T-cell (primary cell): ENCODE results near the gene IZUMO1. TPM values are rescaled to one million over a fixed set of nuclear protein-coding genes. Genes with fewer than 3 reads are reported as not detected.
"Not testable (repeated sequence)": the region's sequence is repeated elsewhere in the genome, so short reads cannot be mapped to it uniquely, and the experiment has no call there.

Experiments
- ATAC-seq, 4 experiments: fragments of 200-7000 bp in 3 of 4; fragments of 150-1000 bp in 1 of 4; cut with Tn5 transposase; replicated peaks in 1 of 4; 1 replicate in 3 of 4; 2 replicates in 1 of 4; pipeline ENCODE4 v1.10.0; 2021; ENCODE audit warnings: moderate library complexity in 3 of 4, mild to moderate bottlenecking in 2 of 4, moderate number of reproducible peaks in 1 of 4
- CTCF ChIA-PET, 2 donors: fragments of 300-600 bp; sonication (Branson Sonifier 250); formaldehyde crosslinking; loops; one replicate each; lab custom pipeline; 2022; ENCODE audit warnings: antibody characterized with exemption in 2 of 2; lab: Charles Lee
- POLR2A ChIA-PET, 2 donors: fragments of 300-600 bp; sonication (Branson Sonifier 250); formaldehyde crosslinking; loops; one replicate each; lab custom pipeline; 2022; ENCODE audit warnings: antibody characterized with exemption in 2 of 2; lab: Charles Lee
- DNase-seq, 35 experiments: peaks; one replicate each; pipeline versions ENCODE4 v3.0.0 to v3.0.0-alpha.2; 2013 to 2023
- H3K27ac ChIP-seq: one replicate; pipeline ENCODE4 v1.5.1; 2013; ENCODE audit warnings: low read length
- H3K27me3 ChIP-seq, 2 experiments: replicated peaks in 1 of 2; 1 replicate in 1 of 2; 2 replicates in 1 of 2; pipeline versions ENCODE4 v1.6.1 to v1.7.0; 2013; ENCODE audit warnings: low read length in 1 of 2, mixed read lengths in 1 of 2; ENCODE audit not compliant: control insufficient read depth in 2 of 2, insufficient read depth in 2 of 2; ENCODE audit errors: extremely low read depth in 1 of 2
- H3K36me3 ChIP-seq, 2 donors: 1 replicate in 1 of 2; 2 replicates in 1 of 2; pipeline versions ENCODE4 v1.6.1 to v1.7.0; 2013; ENCODE audit warnings: low read length in 1 of 2; ENCODE audit not compliant: control insufficient read depth in 2 of 2, insufficient read depth in 1 of 2; ENCODE audit errors: extremely low read depth in 1 of 2
- H3K4me1 ChIP-seq, 2 experiments: 1 replicate in 1 of 2; 2 replicates in 1 of 2; pipeline versions ENCODE4 v1.6.1 to v1.7.0; 2013; ENCODE audit warnings: low read length in 2 of 2, mixed read lengths in 1 of 2; ENCODE audit not compliant: insufficient read depth in 2 of 2, control insufficient read depth in 1 of 2; ENCODE audit errors: extremely low read depth in 1 of 2
- H3K4me3 ChIP-seq, 2 donors: 1 replicate in 1 of 2; 2 replicates in 1 of 2; pipeline versions ENCODE4 v1.5.1 to v1.7.0; 2013; ENCODE audit warnings: mild to moderate bottlenecking in 2 of 2, low read length in 1 of 2, moderate library complexity in 1 of 2; ENCODE audit not compliant: control insufficient read depth in 1 of 2; ENCODE audit errors: extremely low read depth in 1 of 2
- H3K9me3 ChIP-seq: 2 replicates; pipeline ENCODE4 v1.7.0; 2013
- H3K27ac Mint-ChIP-seq, 2 donors: one replicate each; pipeline ENCODE4 v1.8.0; 2020 to 2021; ENCODE audit warnings: mild to moderate bottlenecking in 2 of 2, mixed read lengths in 2 of 2
- H3K27me3 Mint-ChIP-seq, 2 donors: one replicate each; pipeline ENCODE4 v1.8.0; 2021 to 2022; ENCODE audit warnings: mixed read lengths in 2 of 2
- H3K36me3 Mint-ChIP-seq: one replicate; pipeline ENCODE4 v1.8.0; 2021; ENCODE audit warnings: mixed read lengths
- H3K4me1 Mint-ChIP-seq, 3 donors: one replicate each; pipeline ENCODE4 v1.8.0; 2020 to 2022; ENCODE audit warnings: mixed read lengths in 3 of 3, mild to moderate bottlenecking in 1 of 3
- H3K4me3 Mint-ChIP-seq, 3 donors: one replicate each; pipeline ENCODE4 v1.8.0; 2020 to 2022; ENCODE audit warnings: mild to moderate bottlenecking in 3 of 3, mixed read lengths in 3 of 3, moderate library complexity in 3 of 3
- H3K9me3 Mint-ChIP-seq, 3 donors: one replicate each; pipeline ENCODE4 v1.8.0; 2020 to 2022; ENCODE audit warnings: mixed read lengths in 3 of 3
- WGBS: methylation state at CpG from one replicate; pipeline ENCODE4 v1.1.5; 2013; ENCODE audit warnings: missing lambda C conversion rate; ENCODE audit not compliant: insufficient coverage; 5-methylcytosine and 5-hydroxymethylcytosine counted together
- total RNA-seq, 35 experiments: library from RNA in 6 of 35; stranded (reverse) in 6 of 35; fragments of 120-200 nt in 1 of 35; gene quantifications; one replicate each; pipeline versions ENCODE4 v1.2.1 to v1.2.4 and lab custom pipeline; 2013 to 2026

The IZUMO1 gene
- total RNA-seq, 5 donors from 2014 or later (not counting 1 experiment from before 2014, with no cell fraction given) = not detected

GRCh38 chr19:48703316-48703715 is 43.4 kb downstream of the IZUMO1 start:
- no peak overlapping the region for H3K4me3 Mint-ChIP-seq
- H3K27ac Mint-ChIP-seq = no peak overlapping the region
- no peak for ATAC-seq
- peaks cover 0 to 5% (median 0%) of the 10 kb centered on the region in 3 donors for H3K4me1 Mint-ChIP-seq
- H3K36me3 Mint-ChIP-seq = peaks cover 42% of the 10 kb centered on the region
- peaks cover 0 to 3% of the 10 kb centered on the region in 2 donors for H3K27me3 Mint-ChIP-seq
- H3K9me3 ChIP-seq = no peaks in the 10 kb centered on the region
- peaks cover 3 to 6% of the 10 kb centered on the region in 2 donors for H3K36me3 ChIP-seq
- CTCF ChIA-PET = no interaction called here
- POLR2A ChIA-PET = no interaction called here
- H3K4me1 ChIP-seq = no peaks in the 10 kb centered on the region
- no peak overlapping the region for H3K4me3 ChIP-seq
- peaks cover 0 to 7% of the 10 kb centered on the region in 2 experiments for H3K27me3 ChIP-seq
- H3K27ac ChIP-seq = no peak overlapping the region
- no peak for DNase-seq
- WGBS = 96% methylated on average over 11 of the region's 23 CpGs
- H3K9me3 Mint-ChIP-seq = no peaks in the 10 kb centered on the region

GRCh38 chr19:48702701-48703100 is 44.0 kb downstream of the IZUMO1 start:
- no peak overlapping the region for H3K4me3 Mint-ChIP-seq
- no peak overlapping the region for H3K4me3 ChIP-seq
- no peak overlapping the region for H3K27ac ChIP-seq
- ATAC-seq (no peak), DNase-seq (no peak)
- peaks cover 3 to 6% of the 10 kb centered on the region in 2 donors for H3K36me3 ChIP-seq
- H3K27ac Mint-ChIP-seq = no peak overlapping the region
- peaks cover 0 to 6% of the 10 kb centered on the region in 2 donors for H3K27me3 Mint-ChIP-seq
- H3K4me1 ChIP-seq = no peaks in the 10 kb centered on the region
- H3K9me3 ChIP-seq = no peaks in the 10 kb centered on the region
- H3K9me3 Mint-ChIP-seq = no peaks in the 10 kb centered on the region
- peaks cover 0 to 13% of the 10 kb centered on the region in 2 experiments for H3K27me3 ChIP-seq
- POLR2A ChIA-PET = no interaction called here
- peaks cover 0 to 3% (median 0%) of the 10 kb centered on the region in 3 donors for H3K4me1 Mint-ChIP-seq
- H3K36me3 Mint-ChIP-seq = peaks cover 42% of the 10 kb centered on the region
- WGBS = 95% methylated on average over 12 of the region's 13 CpGs
- CTCF ChIA-PET = no interaction called here

- Mint-ChIP-seq H3K4me1 (peaks cover 12 to 13% (median 13%) of the 10 kb centered on the region in 3 donors), H3K4me3 (peak overlapping the region in 1 of 3 donors; percentile 26), H3K27ac (no peak overlapping the region), H3K36me3 (peaks cover 21% of the 10 kb centered on the region), H3K27me3 (peaks cover 3 to 17% of the 10 kb centered on the region in 2 donors), H3K9me3 (no peaks in the 10 kb centered on the region)
- Histone ChIP-seq H3K9me3 (no peaks in the 10 kb centered on the region), H3K4me3 (no peak overlapping the region), H3K27me3 (peaks cover 0 to 36% of the 10 kb centered on the region in 2 experiments), H3K27ac (no peak overlapping the region), H3K36me3 (peaks cover 0 to 3% of the 10 kb centered on the region in 2 donors), H3K4me1 (peaks cover 0 to 11% of the 10 kb centered on the region in 2 experiments)
- WGBS = no CpG with 5 or more reads among the region's 4 CpGs
- ATAC-seq = no peak
- DNase-seq = no peak
- POLR2A ChIA-PET = interaction anchor here (0.6 to 0.7 kb wide), 2 partner anchors 16 to 58 kb away, joined by 6 to 8 read pairs; no protein-coding TSS in a partner anchor
- CTCF ChIA-PET = no interaction called here
These were observed 48.7 kb downstream of the IZUMO1 start for GRCh38 chr19:48698046-48698445.

- H3K27ac ChIP-seq = no peak overlapping the region
- H3K4me1 ChIP-seq = peaks cover 0 to 11% of the 10 kb centered on the region in 2 experiments
- Mint-ChIP-seq H3K27ac (peak overlapping the region in 1 of 2 donors; percentile 65), H3K36me3 (peaks cover 12% of the 10 kb centered on the region), H3K27me3 (peaks cover 3 to 17% of the 10 kb centered on the region in 2 donors), H3K4me1 (peaks cover 12 to 13% (median 13%) of the 10 kb centered on the region in 3 donors), H3K4me3 (peak overlapping the region; percentile 53 to 68 (median 60)), H3K9me3 (no peaks in the 10 kb centered on the region)
- peaks cover 0 to 2% of the 10 kb centered on the region in 2 donors for H3K36me3 ChIP-seq
- H3K4me3 ChIP-seq = peak overlapping the region in 1 of 2 donors; percentile 44
- no peaks in the 10 kb centered on the region for H3K9me3 ChIP-seq
- ChIA-PET POLR2A (no interaction called here), CTCF (interaction anchor here (0.6 to 0.7 kb wide), 2 partner anchors 46 to 322 kb away, joined by 3 read pairs; no protein-coding TSS in a partner anchor)
- DNase-seq (peak in 3 of 35 experiments; percentile 22 to 31 (median 23)), ATAC-seq (peak; percentile 76 to 83 (median 82))
- WGBS = 10% methylated on average over 29 of the region's 34 CpGs
- H3K27me3 ChIP-seq = peaks cover 0 to 35% of the 10 kb centered on the region in 2 experiments
These were observed 50.2 kb downstream of the IZUMO1 start for GRCh38 chr19:48696353-48697010.

GRCh38 chr19:48695743-48696352 is 50.9 kb downstream of the IZUMO1 start, which contains the start of gene FUT2:
Gene FUT2, plus strand, starts transcription at chr19:48695971. Its CDS starts 6,986 bp downstream, at chr19:48702957.
- peaks cover 12 to 13% (median 13%) of the 10 kb centered on the region in 3 donors for H3K4me1 Mint-ChIP-seq
- H3K36me3 Mint-ChIP-seq = peaks cover 9% of the 10 kb centered on the region
- 44% methylated on average over 5 of the region's 16 CpGs for WGBS
- H3K4me3 Mint-ChIP-seq = peak within 1 kb of the TSS; percentile 53 to 68 (median 60)
- ChIA-PET POLR2A (interaction anchor here in 1 of 2 donors (0.6 kb wide), 1 partner anchor 144 kb away, joined by 4 read pairs; the partner anchor contains the start of gene SULT2B1), CTCF (interaction anchor here in 1 of 2 donors (0.6 kb wide), 1 partner anchor 322 kb away, joined by 3 read pairs; no protein-coding TSS in a partner anchor)
- Histone ChIP-seq H3K27ac (no peak within 1 kb of the TSS), H3K27me3 (peaks cover 0 to 32% of the 10 kb centered on the region in 2 experiments), H3K36me3 (no peaks in the 10 kb centered on the region), H3K4me1 (peaks cover 0 to 11% of the 10 kb centered on the region in 2 experiments), H3K4me3 (peak within 1 kb of the TSS in 1 of 2 donors; percentile 44), H3K9me3 (no peaks in the 10 kb centered on the region)
- H3K27me3 Mint-ChIP-seq = peaks cover 3 to 17% of the 10 kb centered on the region in 2 donors
- ATAC-seq (no peak), DNase-seq (no peak)
- peak within 1 kb of the TSS in 1 of 2 donors; percentile 65 for H3K27ac Mint-ChIP-seq
- no peaks in the 10 kb centered on the region for H3K9me3 Mint-ChIP-seq

- CTCF ChIA-PET = interaction anchor here in 1 of 2 donors (0.6 kb wide), 1 partner anchor 152 kb away, joined by 3 read pairs; no protein-coding TSS in a partner anchor
- Histone ChIP-seq H3K4me1 (peaks cover 0 to 11% of the 10 kb centered on the region in 2 experiments), H3K27me3 (peaks cover 0 to 30% of the 10 kb centered on the region in 2 experiments)
- H3K9me3 ChIP-seq, POLR2A ChIA-PET, H3K36me3 ChIP-seq, H3K9me3 Mint-ChIP-seq, H3K36me3 Mint-ChIP-seq, H3K4me3 Mint-ChIP-seq, H3K27ac ChIP-seq, DNase-seq, H3K27ac Mint-ChIP-seq, ATAC-seq, H3K4me3 ChIP-seq: not testable (repeated sequence)
- Mint-ChIP-seq H3K27me3 (peaks cover 3 to 16% of the 10 kb centered on the region in 2 donors), H3K4me1 (peaks cover 12 to 13% (median 13%) of the 10 kb centered on the region in 3 donors)
- WGBS = 95% methylated on average over 7 of the region's 9 CpGs
These were observed 53.1 kb downstream of the IZUMO1 start for GRCh38 chr19:48693629-48694028.
